GM18907 (cell line): ENCODE measurements around the gene DHX30.
"Not testable (repeated sequence)": the region's sequence is repeated elsewhere in the genome, so short reads cannot be mapped to it uniquely, and the experiment has no call there.

Experiments
- ATAC-seq: cut with Tn5 transposase; IDR thresholded peaks from one replicate; pipeline ENCODE4 v1.9.1; 2021; ENCODE audit warnings: mild to moderate bottlenecking, moderate library complexity; ENCODE audit not compliant: unreplicated experiment

DHX30 gene

GRCh38 chr3:47799733-47800132, 3.2 kb upstream of the DHX30 start:
- ATAC-seq: no peak

GRCh38 chr3:47803480-47804025, 615 bp downstream of the DHX30 start:
- no peak for ATAC-seq

- ATAC-seq: no peak
These were observed 1.6 kb downstream of the DHX30 start for GRCh38 chr3:47804577-47804976.

GRCh38 chr3:47813551-47814177, 10.7 kb downstream of the DHX30 start:
- no peak for ATAC-seq

GRCh38 chr3:47817609-47818008, 14.7 kb downstream of the DHX30 start:
- ATAC-seq: no peak

GRCh38 chr3:47824541-47825473, 21.9 kb downstream of the DHX30 start:
- ATAC-seq: peak; percentile 92

GRCh38 chr3:47825590-47825989, 22.7 kb downstream of the DHX30 start:
- no peak for ATAC-seq

GRCh38 chr3:47829482-47829881, 26.5 kb downstream of the DHX30 start:
- not testable (repeated sequence) for ATAC-seq

- ATAC-seq: no peak
These were observed 34.0 kb downstream of the DHX30 start for GRCh38 chr3:47836986-47837385.

GRCh38 chr3:47838503-47838902, 35.6 kb downstream of the DHX30 start:
- ATAC-seq: no peak

- no peak for ATAC-seq
These were observed 38.9 kb downstream of the DHX30 start for GRCh38 chr3:47841786-47842349.

- ATAC-seq: no peak
These were observed 43.4 kb downstream of the DHX30 start for GRCh38 chr3:47846186-47846879.

GRCh38 chr3:47846880-47847248, 43.9 kb downstream of the DHX30 start:
- no peak for ATAC-seq

- no peak for ATAC-seq
These were observed 44.3 kb downstream of the DHX30 start for GRCh38 chr3:47847260-47847659.

GRCh38 chr3:47847801-47848518, 45.0 kb downstream of the DHX30 start:
- no peak for ATAC-seq

- no peak for ATAC-seq
These were observed 45.7 kb downstream of the DHX30 start for GRCh38 chr3:47848599-47849117.

GRCh38 chr3:47849186-47849698, 46.3 kb downstream of the DHX30 start:
- ATAC-seq: no peak

- no peak for ATAC-seq
These were observed 47.0 kb downstream of the DHX30 start for GRCh38 chr3:47849699-47850563.
